Fibroblast of the conjunctiva (primary cell): Measurements from ENCODE around the gene TAF13.
"Not testable (repeated sequence)": the region's sequence is repeated elsewhere in the genome, so short reads cannot be mapped to it uniquely, and the experiment has no call there.

Experiments used
- DNase-seq: peaks from one replicate; pipeline ENCODE4 v3.0.0-alpha.2; 2010; ENCODE audit warnings: low read depth

Gene TAF13

DNA sequence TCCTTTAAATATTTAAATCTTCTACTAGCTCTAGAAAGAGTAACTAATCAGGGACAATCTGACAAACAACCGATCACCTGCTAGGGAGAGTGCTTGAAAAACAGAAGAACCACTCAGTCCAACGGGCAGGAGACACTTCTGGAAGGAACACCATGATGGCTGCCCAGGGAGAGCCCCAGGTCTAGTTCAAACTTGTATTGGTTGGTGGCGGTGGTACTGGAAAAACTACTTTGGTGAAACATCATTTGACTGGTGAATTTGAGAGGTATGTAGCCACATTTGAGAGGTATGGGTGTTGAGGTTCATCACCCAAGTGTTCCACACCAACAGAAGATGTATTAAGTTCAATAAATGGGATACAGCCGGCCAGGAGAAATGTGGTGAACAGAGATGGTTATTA, 29.1 kb downstream of the TAF13 start:
- no peak for DNase-seq

DNA sequence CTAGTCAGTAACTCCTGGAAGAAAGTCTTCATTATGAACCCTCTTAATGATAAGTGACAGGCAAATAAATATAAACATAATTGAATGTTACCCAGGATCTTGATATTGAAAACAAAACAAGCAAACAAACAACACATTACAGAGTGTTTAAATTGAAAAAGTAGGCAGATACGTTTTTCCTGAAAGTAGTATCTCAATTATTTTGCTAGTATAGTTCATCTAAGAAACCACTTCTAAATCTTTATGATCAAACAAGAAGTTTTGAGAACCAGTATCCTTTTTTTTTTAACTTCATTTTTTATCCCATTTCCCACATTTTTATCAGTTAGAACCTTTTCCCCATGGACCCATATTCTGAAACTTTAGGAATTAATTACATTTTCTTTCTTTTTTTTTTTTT, 30.2 kb downstream of the TAF13 start:
- DNase-seq: no peak

DNA sequence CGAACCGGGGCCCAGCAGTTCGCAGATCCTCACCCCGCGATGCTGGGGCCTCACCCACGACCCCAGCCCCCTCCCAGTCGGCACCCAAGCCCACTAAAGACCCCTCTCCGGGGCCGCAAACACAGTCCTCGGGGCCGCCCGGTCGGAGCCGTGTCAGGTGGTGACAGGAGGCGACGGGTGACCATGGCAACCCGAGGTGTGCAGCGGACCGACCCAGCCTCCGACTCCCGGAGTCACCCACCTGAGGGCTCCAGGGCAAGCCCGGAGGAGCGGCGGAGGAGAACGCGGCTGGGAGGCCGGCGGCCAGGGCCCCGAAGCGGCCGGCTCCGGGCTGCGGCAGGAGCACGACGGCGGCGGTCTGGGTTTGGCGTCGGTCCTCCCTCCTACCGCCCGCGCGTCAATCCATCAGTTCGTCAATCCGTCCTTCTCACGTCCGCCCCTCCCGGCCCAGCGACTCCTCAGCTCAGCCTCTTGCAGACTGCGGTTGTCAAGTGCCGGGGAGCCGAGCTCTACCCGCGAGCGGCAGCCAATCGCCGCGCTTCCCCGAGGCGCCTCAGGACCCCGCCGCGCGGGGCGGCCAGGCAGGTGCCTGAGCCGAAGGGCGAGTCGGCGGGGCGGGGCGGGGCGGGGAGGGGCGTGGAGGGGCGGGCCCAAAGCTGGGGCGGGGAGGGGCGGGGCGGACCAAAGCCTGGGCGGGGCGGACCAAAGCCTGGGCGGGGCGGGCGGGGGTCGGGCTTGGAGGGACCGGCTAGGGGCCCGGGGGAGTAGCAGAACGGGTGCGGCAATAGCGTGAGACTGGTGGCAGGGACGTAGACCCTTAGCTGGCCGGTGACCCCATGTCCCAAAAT, 34.0 kb downstream of the TAF13 start, which contains the start of gene WDR47:
Gene WDR47, minus strand, starts transcription at position 482 of the 848 bp plus-strand sequence. CDS start 18,590 bp downstream, outside the sequence.
- DNase-seq: peak; percentile 96

DNA sequence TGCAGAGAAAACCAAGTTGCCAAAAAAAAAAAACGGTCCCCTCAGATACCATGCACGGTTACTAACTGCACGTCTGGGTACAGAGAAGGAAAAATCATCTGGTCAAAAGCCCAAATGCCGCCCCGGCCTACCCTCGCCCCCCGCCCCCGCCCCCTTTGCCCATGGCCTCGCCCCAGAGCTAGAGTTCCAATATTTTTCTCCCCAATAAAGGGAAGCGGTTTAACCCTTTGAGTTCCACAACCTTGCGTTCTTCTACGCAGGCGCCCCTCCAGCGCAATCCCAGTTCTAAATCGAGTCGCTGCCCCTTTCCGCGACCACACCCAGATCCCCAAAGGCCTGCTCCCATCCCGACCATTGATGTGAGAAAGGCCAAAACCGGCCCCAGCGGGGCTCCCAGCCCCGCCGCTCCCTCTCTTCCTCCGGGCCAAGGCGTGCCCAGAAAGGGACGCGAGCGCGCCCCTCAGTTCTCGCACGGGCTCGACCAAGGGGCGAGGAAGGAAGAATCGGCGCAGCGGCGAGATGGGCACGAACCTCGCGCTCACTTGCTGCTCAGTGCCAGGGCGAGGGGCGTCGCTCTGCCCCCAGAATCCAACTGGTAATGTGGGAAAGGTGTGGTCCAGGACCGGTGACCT, 34.7 kb downstream of the TAF13 start:
- no peak for DNase-seq

DNA sequence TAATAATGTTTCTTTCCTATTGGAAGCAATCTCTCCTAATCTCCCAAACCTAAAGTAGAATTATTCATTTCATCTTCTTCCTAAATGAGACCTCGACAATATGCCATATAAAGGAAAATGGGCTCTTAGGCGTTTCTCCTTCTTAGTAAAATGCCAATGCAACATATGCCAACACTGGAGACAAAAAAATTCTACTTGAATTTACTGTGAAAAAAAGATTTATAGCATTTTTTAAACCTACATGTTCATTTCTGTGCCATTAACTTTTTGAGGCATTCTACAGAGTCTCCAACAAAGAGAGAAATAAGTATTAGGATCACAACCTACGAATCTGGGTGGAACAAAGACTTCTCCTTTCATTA, 35.2 kb downstream of the TAF13 start:
- DNase-seq: no peak

DNA sequence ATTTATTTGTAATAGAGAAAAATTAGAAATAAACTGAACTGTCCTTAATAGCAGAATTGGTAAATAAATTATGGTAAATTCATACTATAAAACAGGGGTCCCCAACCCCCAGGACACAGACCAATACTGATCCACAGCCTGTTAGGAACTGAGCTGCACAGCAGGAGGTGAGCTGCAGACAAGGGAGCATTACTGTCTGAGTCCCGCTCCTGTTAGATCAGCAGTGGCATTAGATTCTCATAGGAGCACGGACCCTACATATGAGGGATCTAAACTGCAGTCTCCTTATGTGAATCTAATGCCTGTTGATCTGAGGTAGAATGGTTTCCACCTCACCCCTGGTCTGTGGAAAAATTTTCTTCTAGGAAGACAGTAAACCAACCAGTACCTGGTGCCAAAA, 41.4 kb downstream of the TAF13 start:
- no peak for DNase-seq

DNA sequence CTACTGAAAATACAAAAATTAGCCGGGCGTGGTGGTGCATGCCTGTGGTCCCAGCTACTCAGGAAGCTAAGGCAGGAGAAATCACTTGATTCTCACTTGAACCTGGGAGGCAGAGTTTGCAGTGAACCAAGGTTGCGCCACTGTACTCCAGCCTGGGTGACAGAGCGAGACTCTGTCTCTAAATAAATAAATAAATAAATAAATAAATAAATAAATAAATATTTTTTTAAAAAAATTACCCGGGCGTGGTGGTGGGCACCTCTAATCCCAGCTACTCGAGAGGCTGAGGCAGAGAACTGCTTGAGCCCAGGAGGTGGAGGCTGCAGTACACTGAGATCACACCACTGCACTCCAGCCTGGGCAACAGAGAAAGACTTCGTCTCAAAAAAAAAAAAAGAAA, 46.3 kb downstream of the TAF13 start:
- not testable (repeated sequence) for DNase-seq

DNA sequence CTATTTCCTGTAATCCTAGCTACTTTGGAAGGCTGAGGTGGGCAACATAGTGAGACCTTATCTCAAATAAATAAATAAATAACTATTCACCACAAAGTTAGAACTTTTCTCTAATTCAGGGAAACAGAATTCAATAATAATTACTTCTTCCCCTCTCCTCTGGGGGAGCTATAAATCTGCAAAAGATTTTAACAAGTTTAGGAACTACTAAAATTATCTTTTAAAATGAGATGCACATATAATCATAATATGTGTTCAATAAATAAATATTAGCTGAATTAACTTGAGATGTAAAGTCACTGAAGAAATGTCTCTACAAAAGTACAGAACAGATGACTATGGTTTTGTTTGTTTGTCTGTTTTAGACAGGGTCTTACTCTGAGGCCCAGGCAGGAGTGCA, 48.0 kb downstream of the TAF13 start:
- DNase-seq: no peak

DNA sequence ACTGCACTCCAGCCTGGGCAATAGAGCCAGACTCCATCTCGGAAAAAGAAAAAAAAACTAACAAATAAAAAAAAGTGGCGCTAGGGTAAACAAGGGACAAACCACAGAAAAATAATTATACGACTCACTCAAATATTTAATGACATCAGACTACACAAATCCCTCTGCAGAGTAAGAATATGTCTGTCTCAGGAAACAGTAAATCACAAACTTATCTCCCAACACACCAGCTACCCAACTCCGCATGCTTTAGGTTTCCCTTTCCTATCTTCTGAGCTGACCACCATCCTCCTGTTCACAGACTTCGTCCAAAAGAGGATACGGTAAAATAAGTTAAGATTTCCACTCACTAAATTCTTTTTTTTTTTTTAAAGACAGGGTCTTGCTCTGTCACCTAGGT, 50.1 kb downstream of the TAF13 start:
- no peak for DNase-seq

DNA sequence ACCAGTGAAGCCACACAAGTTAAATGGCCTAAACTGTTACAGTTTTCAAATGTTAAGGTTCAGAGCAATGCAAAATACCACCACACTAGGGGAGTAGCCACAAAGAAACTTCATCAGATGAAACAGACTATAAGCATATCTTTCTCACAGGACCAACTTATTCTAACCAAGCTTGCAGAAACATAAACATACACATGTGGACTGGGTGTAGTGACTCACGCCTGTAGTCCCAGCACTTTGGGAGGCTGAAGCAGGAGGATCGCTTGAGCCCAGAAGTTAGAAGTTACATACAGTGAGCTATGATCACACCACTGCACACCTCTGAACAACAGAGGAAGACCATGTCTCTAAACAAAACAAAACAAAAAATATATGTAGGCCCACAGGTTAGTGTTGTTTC, 51.2 kb downstream of the TAF13 start:
- DNase-seq: no peak

DNA sequence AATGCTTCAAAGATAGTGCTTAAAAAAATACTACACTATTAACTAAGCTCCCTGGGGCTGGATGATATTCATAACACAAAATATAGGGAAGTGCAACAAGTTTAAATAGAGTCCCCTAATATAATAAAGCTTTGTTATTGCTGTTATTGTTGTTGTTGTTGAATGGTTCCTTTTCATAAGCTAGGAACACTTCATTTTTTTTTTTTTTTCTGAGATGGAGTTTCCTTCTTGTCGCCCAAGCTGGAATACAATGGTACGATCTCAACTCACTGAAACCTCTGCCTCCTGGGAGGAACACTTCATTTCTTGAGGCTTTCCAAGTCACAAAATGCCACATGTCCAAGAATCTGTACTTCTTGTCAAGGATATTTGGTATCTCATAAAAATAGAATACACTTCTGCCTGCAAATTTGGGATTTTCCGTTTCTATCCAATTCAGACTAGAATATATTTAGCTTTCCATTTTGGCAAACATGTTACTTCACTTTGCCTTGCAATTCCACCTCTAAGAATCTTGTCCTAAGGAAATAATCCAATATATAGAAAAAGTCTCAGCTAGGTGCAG, 55.0 kb downstream of the TAF13 start:
- DNase-seq: no peak

DNA sequence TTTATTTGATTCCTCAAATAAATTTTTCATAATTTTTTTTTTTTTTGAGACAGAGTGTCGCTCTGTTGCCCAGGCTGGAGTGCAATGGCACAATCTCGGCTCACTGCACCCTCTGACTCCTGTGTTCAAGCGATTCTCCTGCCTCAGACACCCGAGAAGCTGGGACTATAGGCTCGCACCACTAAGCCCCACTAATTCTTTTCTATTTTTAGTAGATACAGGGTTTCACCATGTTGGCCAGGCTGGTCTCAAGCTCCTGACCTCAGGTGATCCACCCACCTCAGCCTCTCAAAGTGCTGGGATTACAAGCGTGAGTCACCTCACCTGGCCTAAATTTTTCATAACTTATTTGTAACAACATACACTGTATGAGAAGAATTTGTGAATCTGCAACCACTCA, 58.1 kb downstream of the TAF13 start:
- DNase-seq: not testable (repeated sequence)

DNA sequence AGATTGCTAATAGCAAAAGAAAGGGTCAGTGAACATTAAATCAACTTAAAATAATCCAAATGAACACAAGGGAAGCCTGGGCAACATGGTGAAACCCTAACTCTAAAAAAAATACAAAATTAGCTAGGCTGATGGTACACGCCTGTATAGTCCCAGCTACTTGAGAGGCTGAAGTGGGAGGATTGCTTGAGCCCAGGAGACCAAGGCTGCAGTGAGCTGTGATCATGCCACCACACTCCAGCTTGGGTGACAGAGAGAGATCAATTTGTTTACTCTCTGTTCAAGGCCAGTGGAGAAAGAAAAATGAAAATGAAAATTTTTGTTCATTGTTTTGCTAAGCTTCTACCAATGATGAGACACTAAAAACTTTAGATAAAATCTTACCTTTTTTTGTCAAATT, 58.7 kb downstream of the TAF13 start:
- no peak for DNase-seq
